Measurements from ENCODE around the gene HDAC5. TPM values are rescaled to one million over a fixed set of nuclear protein-coding genes. Genes with fewer than 3 reads are reported as not detected.

The HDAC5 gene
- total and polyA plus RNA-seq, 2 of the 8 experiments (the other 6 are each of a cell fraction or from before 2014, with no cell fraction given), result 48.5 to 54.4 TPM

- TF ChIP-seq CHD7 (IDR thresholded peaks at IDR 0.05; ENCODE audit: insufficient replicate concordance, low read length) (no peak), USF2 (IDR thresholded peaks at IDR 0.05; ENCODE audit: low read length) (peak; percentile 74), NRF1 (IDR thresholded peaks at IDR 0.05; ENCODE audit: low read depth, low read length) (no peak), HDAC6 (IDR thresholded peaks at IDR 0.05; ENCODE audit: low read depth, low read length) (no peak), SP4 (IDR thresholded peaks at IDR 0.05; ENCODE audit: low read length) (no peak), ATF2 (IDR thresholded peaks at IDR 0.05; ENCODE audit: low read length) (no peak), GABPA (IDR thresholded peaks at IDR 0.05; ENCODE audit: borderline replicate concordance, insufficient read depth, low read length) (0 out of 2 replicates have a peak, but pooled peaks have one; percentile 24)
These were observed at the start of gene HDAC5 (continued) for GRCh38 chr17:44123356-44124117.

All from H1 (cell line).